HG02970 (cell line): ENCODE results near the gene PIAS1.
"Not testable (repeated sequence)": the region's sequence is repeated elsewhere in the genome, so short reads cannot be mapped to it uniquely, and the experiment has no call there.

Experiments used
- ATAC-seq: cut with Tn5 transposase; IDR thresholded peaks from one replicate; pipeline ENCODE4 v1.9.1; 2021; ENCODE audit warnings: mild to moderate bottlenecking, moderate library complexity, moderate number of reproducible peaks; ENCODE audit not compliant: unreplicated experiment, low FRiP score

Gene PIAS1

DNA sequence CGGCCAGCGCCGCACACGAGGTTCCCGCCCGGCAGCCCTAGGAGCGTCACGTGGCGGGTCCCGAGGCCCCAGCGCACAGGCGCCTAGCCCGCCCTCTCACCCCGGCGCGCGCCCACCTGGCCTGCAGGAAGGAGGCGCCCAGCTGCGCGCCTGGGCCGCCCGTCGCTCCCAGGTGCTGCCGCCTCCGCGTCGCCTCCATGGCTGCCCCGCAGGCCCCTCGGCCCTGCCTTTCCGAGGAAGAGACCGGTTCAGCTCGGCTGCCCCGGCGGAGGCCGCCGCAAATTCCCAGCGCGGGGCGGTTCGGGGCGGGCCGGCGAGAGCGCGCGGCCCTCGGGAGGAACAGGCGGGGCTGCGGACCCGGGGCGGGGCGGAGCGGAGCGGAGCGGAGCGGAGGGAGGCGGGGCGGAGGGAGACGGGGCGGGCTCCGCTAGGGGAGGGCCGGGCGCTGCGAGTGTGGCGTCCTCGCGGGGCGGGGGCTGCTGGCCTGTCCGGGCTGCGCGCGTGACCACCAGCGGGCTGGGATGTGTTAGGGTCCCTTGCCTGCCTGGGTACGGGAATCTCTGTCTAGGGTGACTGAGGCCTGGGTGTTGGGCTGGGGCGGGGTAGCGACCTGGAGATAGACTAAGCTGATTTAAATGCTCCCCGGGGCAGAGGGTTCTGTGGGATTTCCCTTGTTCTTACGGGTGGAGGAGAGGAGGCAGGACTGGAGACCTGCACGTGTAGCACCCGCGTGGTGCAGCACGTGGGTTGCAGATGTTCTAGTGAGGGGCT, 175.5 kb downstream of the PIAS1 start, which contains the start of gene CLN6:
Gene CLN6 (minus strand): TSS at position 343 of the 771 bp plus-strand sequence. CDS start 144 bp downstream, at position 199.
- peak; percentile 69 for ATAC-seq

- ATAC-seq = no peak
These were observed 176.3 kb downstream of the PIAS1 start for GRCh38 chr15:68230157-68231100.

GRCh38 chr15:68231102-68231818, 177.1 kb downstream of the PIAS1 start:
- no peak for ATAC-seq

- no peak for ATAC-seq
These were observed 178.3 kb downstream of the PIAS1 start for GRCh38 chr15:68232449-68232848.

GRCh38 chr15:68232937-68233336, 178.8 kb downstream of the PIAS1 start:
- ATAC-seq = no peak

DNA sequence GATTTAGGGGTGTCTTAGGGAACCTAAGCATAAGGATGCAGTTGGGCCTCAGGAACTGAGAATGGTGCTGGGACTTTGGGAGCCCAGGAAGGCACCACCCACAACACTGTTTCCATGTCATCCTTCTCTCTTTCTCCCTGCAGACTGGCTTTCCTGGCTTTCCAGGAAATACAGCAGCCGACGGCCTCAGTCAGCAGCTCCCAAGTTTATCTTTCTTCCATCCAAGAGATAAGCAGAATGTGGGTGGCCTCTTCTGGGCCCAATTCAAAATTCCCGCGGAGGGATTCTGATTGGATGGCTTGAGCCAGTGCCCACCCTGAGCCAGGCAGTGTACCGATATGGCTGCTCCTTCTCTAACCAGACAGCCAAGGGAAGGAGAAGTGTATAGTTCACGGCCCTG, 179.9 kb downstream of the PIAS1 start:
- no peak for ATAC-seq

- ATAC-seq = not testable (repeated sequence)
These were observed 180.4 kb downstream of the PIAS1 start for GRCh38 chr15:68234520-68234919.

DNA sequence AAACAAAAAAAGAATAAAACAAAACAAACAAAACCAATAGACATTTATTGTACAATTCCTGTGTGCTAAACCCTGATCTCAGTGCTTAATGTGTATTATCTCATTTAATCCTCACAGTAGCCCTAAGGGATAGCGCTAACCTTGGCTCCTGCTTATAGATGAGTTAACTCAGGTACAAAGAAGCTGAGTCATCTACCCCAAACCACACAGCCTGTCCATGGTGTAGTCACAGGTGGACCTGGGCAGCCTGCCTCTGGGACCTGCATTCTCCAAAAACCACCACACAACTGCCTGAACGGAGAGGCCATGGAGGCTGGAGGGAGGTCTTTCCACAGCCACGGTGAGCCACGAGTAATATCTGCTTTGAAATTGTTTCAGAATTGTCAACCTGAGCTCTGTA, 180.9 kb downstream of the PIAS1 start:
- ATAC-seq = no peak

DNA sequence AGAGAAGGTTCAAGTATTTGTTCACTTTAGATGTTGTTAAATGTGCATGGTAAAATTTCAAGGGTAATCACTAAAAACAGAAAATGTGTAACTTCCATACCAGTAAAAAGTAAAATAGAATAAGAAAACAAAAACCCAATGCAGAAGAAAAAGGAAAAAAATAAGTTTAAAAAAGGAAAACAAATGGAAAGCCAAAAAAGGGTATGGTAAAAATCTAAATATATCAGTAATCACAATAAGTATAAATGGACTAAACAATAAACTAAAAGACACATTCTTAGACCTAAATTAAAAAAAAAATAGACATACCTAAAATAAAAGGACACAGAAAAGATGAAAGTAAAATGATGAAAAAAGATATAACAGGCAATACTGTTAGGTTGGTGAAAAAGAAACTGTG, 184.9 kb downstream of the PIAS1 start:
- ATAC-seq = no peak

- ATAC-seq = no peak
These were observed 187.2 kb downstream of the PIAS1 start for GRCh38 chr15:68241088-68241935.
